DOHH2 (cell line): Measurements from ENCODE around the gene PLXNA2.

Experiments used
- H3F3A ChIP-seq: fragments of 200-600 bp; sonication (generic), shearing (Covaris generic); 2 replicates; pipeline ENCODE4 v1.6.0; 2016; ENCODE audit warnings: antibody characterized with exemption, mild to moderate bottlenecking; ENCODE audit not compliant: control insufficient read depth, insufficient read depth
- H3K27ac ChIP-seq: fragments of 200-600 bp; sonication (generic); 2 replicates; pipeline ENCODE4 v1.5.1; 2014; ENCODE audit warnings: low read depth, mild to moderate bottlenecking, low read length, moderate library complexity
- H3K27me3 ChIP-seq: fragments of 200-600 bp; sonication (generic); 2 replicates; pipeline ENCODE4 v1.6.1; 2014; ENCODE audit warnings: mild to moderate bottlenecking, low read length, mixed read lengths; ENCODE audit not compliant: control insufficient read depth
- H3K36me3 ChIP-seq: fragments of 200-600 bp; sonication (generic); 2 replicates; pipeline ENCODE4 v1.6.1; 2014; ENCODE audit warnings: mild to moderate bottlenecking, low read length, moderate library complexity, mixed read lengths; ENCODE audit not compliant: control insufficient read depth
- H3K4me1 ChIP-seq: fragments of 200-600 bp; sonication (generic); 2 replicates; pipeline ENCODE4 v1.6.1; 2014; ENCODE audit warnings: mild to moderate bottlenecking, low read length, mixed read lengths; ENCODE audit not compliant: control insufficient read depth
- H3K4me2 ChIP-seq: fragments of 200-600 bp; sonication (generic); 2 replicates; pipeline ENCODE4 v1.6.0; 2014; ENCODE audit warnings: mild to moderate bottlenecking, low read length, moderate library complexity
- H3K4me3 ChIP-seq: fragments of 200-600 bp; sonication (generic); 2 replicates; pipeline ENCODE4 v1.5.1; 2014; ENCODE audit warnings: mild to moderate bottlenecking, low read length, mixed read lengths
- H3K79me2 ChIP-seq: fragments of 200-600 bp; sonication (generic); 2 replicates; pipeline ENCODE4 v1.6.1; 2014; ENCODE audit warnings: mild to moderate bottlenecking, low read length, mixed read lengths; ENCODE audit not compliant: control insufficient read depth
- H3K9me2 ChIP-seq: fragments of 200-600 bp; sonication (generic); replicated peaks from 2 replicates; pipeline ENCODE4 v1.6.1; 2014; ENCODE audit warnings: mild to moderate bottlenecking, low read length, mixed read lengths; ENCODE audit not compliant: control insufficient read depth
- H3K9me3 ChIP-seq: fragments of 200-600 bp; sonication (generic); 2 replicates; pipeline ENCODE4 v1.6.1; 2014; ENCODE audit warnings: antibody characterized with exemption, low read length, mixed read lengths; ENCODE audit not compliant: control insufficient read depth, insufficient read depth
- H4K20me1 ChIP-seq: fragments of 200-600 bp; sonication (generic); 2 replicates; pipeline ENCODE4 v1.6.0; 2014; ENCODE audit warnings: low read depth, mild to moderate bottlenecking, antibody characterized with exemption, low read length, moderate library complexity; ENCODE audit not compliant: control insufficient read depth, insufficient read depth
- EZH2phosphoT487 ChIP-seq: fragments of 200-600 bp; sonication (generic); IDR thresholded peaks from 2 replicates; pipeline ENCODE4 v1.6.1; 2017; ENCODE audit warnings: borderline replicate concordance, mild to moderate bottlenecking, antibody characterized with exemption, low read length, moderate library complexity, mixed read lengths
- TF ChIP-seq, protein P1 (sequence below): fragments of 200-600 bp; sonication (generic); IDR thresholded peaks from one replicate; pipeline ENCODE4 v1.5.1; 2014; ENCODE audit warnings: antibody characterized with exemption, mild to moderate bottlenecking, low read depth, low read length; ENCODE audit not compliant: poor library complexity, severe bottlenecking

PLXNA2 gene

DNA sequence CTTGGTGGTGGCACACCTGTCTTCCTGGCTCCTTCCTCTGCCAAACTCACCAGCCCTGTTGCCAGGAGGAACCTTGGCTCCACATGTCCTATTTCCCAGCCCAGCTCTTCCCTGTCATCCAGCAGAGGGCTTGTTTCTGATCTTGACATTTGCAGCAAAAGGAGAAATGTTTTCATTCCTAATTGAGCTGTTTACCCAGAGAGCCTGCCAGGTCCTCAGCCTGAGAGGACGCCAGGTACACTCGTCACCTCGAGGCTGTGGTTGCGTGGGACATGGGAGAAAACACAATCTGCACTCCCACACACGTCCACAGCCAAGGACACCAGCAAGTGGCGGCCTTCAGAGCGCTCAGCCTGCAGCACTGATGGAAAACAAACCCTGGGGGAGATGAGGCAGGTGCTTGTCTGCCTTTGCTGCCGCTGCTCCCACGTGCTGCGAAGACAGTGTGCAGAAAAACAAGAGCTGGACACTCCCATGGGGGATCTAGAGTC lies 200.4 kb downstream of the PLXNA2 start:
- Histone ChIP-seq H3K4me3 (no peak overlapping the region), H3K9me3 (no peaks in the 10 kb centered on the region), H3K27ac (no peak overlapping the region), H3K4me1 (no peaks in the 10 kb centered on the region), H3F3A (no peaks in the 10 kb centered on the region), H3K4me2 (no peak overlapping the region), H3K36me3 (no peaks in the 10 kb centered on the region), H3K27me3 (no peaks in the 10 kb centered on the region), H3K79me2 (no peaks in the 10 kb centered on the region), H4K20me1 (no peaks in the 10 kb centered on the region), H3K9me2 (no peaks in the 10 kb centered on the region)
- TF ChIP-seq EZH2phosphoT487: no peak
- TF ChIP-seq, protein P1, sequence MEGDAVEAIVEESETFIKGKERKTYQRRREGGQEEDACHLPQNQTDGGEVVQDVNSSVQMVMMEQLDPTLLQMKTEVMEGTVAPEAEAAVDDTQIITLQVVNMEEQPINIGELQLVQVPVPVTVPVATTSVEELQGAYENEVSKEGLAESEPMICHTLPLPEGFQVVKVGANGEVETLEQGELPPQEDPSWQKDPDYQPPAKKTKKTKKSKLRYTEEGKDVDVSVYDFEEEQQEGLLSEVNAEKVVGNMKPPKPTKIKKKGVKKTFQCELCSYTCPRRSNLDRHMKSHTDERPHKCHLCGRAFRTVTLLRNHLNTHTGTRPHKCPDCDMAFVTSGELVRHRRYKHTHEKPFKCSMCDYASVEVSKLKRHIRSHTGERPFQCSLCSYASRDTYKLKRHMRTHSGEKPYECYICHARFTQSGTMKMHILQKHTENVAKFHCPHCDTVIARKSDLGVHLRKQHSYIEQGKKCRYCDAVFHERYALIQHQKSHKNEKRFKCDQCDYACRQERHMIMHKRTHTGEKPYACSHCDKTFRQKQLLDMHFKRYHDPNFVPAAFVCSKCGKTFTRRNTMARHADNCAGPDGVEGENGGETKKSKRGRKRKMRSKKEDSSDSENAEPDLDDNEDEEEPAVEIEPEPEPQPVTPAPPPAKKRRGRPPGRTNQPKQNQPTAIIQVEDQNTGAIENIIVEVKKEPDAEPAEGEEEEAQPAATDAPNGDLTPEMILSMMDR: no peak

DNA sequence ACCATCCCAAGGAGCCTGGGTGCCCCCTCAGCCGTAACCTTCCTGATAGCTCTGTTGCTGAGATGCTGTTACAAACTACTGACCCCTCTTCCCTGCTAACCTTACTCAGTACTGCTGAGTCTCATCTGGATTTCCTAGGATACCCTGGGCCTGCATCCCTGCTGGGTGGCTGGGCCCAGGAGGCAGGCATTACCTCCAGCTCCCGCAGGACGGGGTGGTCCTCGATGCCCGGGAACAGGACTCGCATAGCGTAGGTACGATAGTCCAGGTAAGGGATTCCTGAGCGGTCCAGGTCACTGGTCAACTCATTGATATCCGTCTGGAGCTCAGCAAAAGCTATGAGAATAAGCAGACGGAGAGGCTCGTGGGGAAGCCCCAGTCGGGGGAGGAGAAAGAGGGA lies 201.3 kb downstream of the PLXNA2 start:
- no peaks in the 10 kb centered on the region for H3F3A ChIP-seq
- H3K27ac ChIP-seq: no peak overlapping the region
- TF ChIP-seq, protein P1: no peak
- no peak for TF ChIP-seq EZH2phosphoT487
- H3K27me3 ChIP-seq: no peaks in the 10 kb centered on the region
- H3K9me2 ChIP-seq: no peaks in the 10 kb centered on the region
- no peaks in the 10 kb centered on the region for H3K9me3 ChIP-seq
- no peaks in the 10 kb centered on the region for H3K79me2 ChIP-seq
- H3K4me3 ChIP-seq: no peak overlapping the region
- H3K4me2 ChIP-seq: no peak overlapping the region
- no peaks in the 10 kb centered on the region for H3K4me1 ChIP-seq
- no peaks in the 10 kb centered on the region for H3K36me3 ChIP-seq
- no peaks in the 10 kb centered on the region for H4K20me1 ChIP-seq

DNA sequence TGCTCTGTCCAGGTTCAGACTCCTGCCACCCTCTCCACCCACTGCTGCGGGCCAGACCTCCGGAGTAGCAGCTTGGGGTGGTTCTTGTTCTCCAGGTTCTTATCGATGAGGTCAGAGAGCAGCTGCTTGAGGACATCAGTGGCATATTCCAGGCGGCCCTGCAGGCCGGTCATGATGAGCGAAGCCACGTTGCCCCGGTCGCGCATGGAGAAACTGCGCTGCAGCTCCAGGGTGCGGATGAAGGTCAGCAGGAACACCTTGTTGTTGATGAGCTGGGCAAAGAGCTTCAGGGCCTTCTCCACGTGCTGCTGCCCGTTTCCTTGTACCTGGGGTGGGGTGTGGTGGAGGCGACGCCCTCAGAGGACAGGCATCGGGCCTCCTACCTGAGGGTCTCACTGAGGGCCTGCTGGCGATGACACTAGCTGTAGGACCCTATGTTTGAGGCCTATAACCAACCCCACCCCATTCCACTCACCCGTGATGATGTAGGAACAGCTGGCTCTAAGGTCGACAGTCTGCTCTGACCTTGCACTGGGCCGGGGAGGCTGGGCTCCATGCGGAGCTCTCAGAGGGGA lies 202.1 kb downstream of the PLXNA2 start:
- Histone ChIP-seq H3K4me2 (no peak overlapping the region), H4K20me1 (no peaks in the 10 kb centered on the region), H3K36me3 (no peaks in the 10 kb centered on the region), H3K79me2 (no peaks in the 10 kb centered on the region), H3K9me2 (no peaks in the 10 kb centered on the region), H3K9me3 (no peaks in the 10 kb centered on the region), H3K4me3 (no peak overlapping the region), H3K4me1 (no peaks in the 10 kb centered on the region), H3K27ac (no peak overlapping the region), H3F3A (no peaks in the 10 kb centered on the region), H3K27me3 (no peaks in the 10 kb centered on the region)
- no peak for TF ChIP-seq EZH2phosphoT487

DNA sequence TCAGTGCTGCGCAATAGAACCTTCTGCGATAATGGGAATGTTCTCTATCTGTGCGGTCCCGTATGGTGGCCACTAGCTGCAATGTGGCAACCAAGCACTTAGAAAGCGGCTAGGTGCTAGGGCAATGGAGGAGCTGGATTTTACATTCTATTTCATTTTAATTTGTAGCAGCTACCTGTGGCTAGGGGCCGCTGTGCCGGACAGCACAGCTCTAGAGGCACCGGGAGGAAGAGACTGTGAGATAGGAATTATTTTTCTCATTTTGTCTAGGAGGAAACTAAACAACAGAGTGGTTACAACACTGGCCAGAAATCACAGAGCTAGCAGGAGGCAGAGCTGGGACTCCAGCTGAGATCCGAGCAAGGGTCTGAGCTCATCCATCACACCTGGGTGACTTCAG lies 202.7 kb downstream of the PLXNA2 start:
- Histone ChIP-seq H3K79me2 (no peaks in the 10 kb centered on the region), H3F3A (no peaks in the 10 kb centered on the region), H4K20me1 (no peaks in the 10 kb centered on the region), H3K9me2 (no peaks in the 10 kb centered on the region), H3K4me3 (no peak overlapping the region), H3K36me3 (no peaks in the 10 kb centered on the region), H3K27me3 (no peaks in the 10 kb centered on the region), H3K4me2 (no peak overlapping the region), H3K27ac (no peak overlapping the region), H3K4me1 (no peaks in the 10 kb centered on the region), H3K9me3 (no peaks in the 10 kb centered on the region)
- TF ChIP-seq, protein P1: no peak
- TF ChIP-seq EZH2phosphoT487: no peak
